H1 (cell line): ENCODE data around the gene PRR5. TPM values are rescaled to one million over a fixed set of nuclear protein-coding genes. Genes with fewer than 3 reads are reported as not detected.

Experiments used
- CTCF ChIA-PET: fragments of 300-600 bp; sonication (Branson Sonifier 250); formaldehyde crosslinking; loops from one replicate; lab custom pipeline; 2021; ENCODE audit not compliant: partially characterized antibody; lab: Charles Lee
- POLR2A ChIA-PET: fragments of 300-600 bp; sonication (Branson Sonifier 250); formaldehyde crosslinking; loops from one replicate; lab custom pipeline; 2021; ENCODE audit warnings: inconsistent platforms; ENCODE audit not compliant: partially characterized antibody; lab: Charles Lee
- DNase-seq, 2 experiments: peaks; one replicate each; pipeline versions ENCODE4 v3.0.0 to v3.0.0-alpha.2; 2010 to 2022; ENCODE audit warnings: low spot score in 2 of 2, low read depth in 1 of 2, mixed read lengths in 1 of 2
- FAIRE-seq: peaks from 2 replicates; lab custom pipeline; 2011; peaks lifted over from hg19 to GRCh38; lab: Jason Lieb, UNC
- H2AFZ ChIP-seq: 2 replicates; pipeline ENCODE4 v1.8.1; 2012; ENCODE audit warnings: low read length, inconsistent platforms
- H2AK5ac ChIP-seq: 2 replicates; pipeline ENCODE4 v1.6.1; 2013; ENCODE audit warnings: low read depth, low read length
- H2BK120ac ChIP-seq: replicated peaks from 2 replicates; pipeline ENCODE3; 2013; ENCODE audit warnings: low read depth, low read length, inconsistent platforms
- H2BK12ac ChIP-seq: 2 replicates; pipeline ENCODE4 v1.6.1; 2013; ENCODE audit warnings: low read depth, low read length
- H2BK15ac ChIP-seq: 2 replicates; pipeline ENCODE4 v1.6.1; 2013; ENCODE audit warnings: low read length
- H2BK20ac ChIP-seq: 2 replicates; pipeline ENCODE4 v1.6.1; 2013; ENCODE audit warnings: low read length
- H2BK5ac ChIP-seq: 2 replicates; pipeline ENCODE4 v1.6.1; 2013; ENCODE audit warnings: low read depth, low read length
- H3K14ac ChIP-seq: 2 replicates; pipeline ENCODE4 v1.6.1; 2013; ENCODE audit warnings: inconsistent platforms; ENCODE audit not compliant: insufficient read length
- H3K18ac ChIP-seq: 2 replicates; pipeline ENCODE4 v1.6.1; 2013; ENCODE audit warnings: low read length; ENCODE audit errors: extremely low read depth
- H3K23ac ChIP-seq: 2 replicates; pipeline ENCODE4 v1.6.1; 2013; ENCODE audit warnings: inconsistent platforms; ENCODE audit not compliant: insufficient read length
- H3K23me2 ChIP-seq: 2 replicates; pipeline ENCODE4 v1.6.1; 2013; ENCODE audit warnings: low read depth, low read length
- H3K27ac ChIP-seq: 2 replicates; pipeline ENCODE4 v1.6.1; 2011; ENCODE audit warnings: low read depth, low read length, inconsistent platforms
- H3K27me3 ChIP-seq, 4 experiments: replicated peaks in 1 of 4; 1 replicate in 1 of 4; 2 replicates in 3 of 4; pipeline versions ENCODE4 v1.6.1 to v1.8.1; 2011 to 2013; ENCODE audit warnings: low read length in 3 of 4, mild to moderate bottlenecking in 3 of 4, inconsistent platforms in 2 of 4, mixed read lengths in 2 of 4, moderate library complexity in 1 of 4; ENCODE audit not compliant: control insufficient read depth in 3 of 4, insufficient read depth in 3 of 4; ENCODE audit errors: extremely low read depth in 1 of 4
- H3K36me3 ChIP-seq, 4 experiments: 2 replicates each; pipeline versions ENCODE4 v1.6.1 to v1.8.1; 2011 to 2013; ENCODE audit warnings: mild to moderate bottlenecking in 4 of 4, low read length in 3 of 4, moderate library complexity in 2 of 4, control low read depth in 1 of 4, inconsistent platforms in 1 of 4; ENCODE audit not compliant: insufficient read depth in 4 of 4, control insufficient read depth in 2 of 4
- H3K4ac ChIP-seq: replicated peaks from 2 replicates; pipeline ENCODE3; 2013; ENCODE audit warnings: low read length, low read depth, mixed read lengths, inconsistent platforms; ENCODE audit not compliant: insufficient read length
- H3K4me1 ChIP-seq, 4 experiments: replicated peaks in 1 of 4; 1 replicate in 1 of 4; 2 replicates in 3 of 4; pipeline versions ENCODE4 v1.6.1 to v1.8.1; 2011 to 2013; ENCODE audit warnings: low read length in 3 of 4, inconsistent platforms in 2 of 4, mixed read lengths in 1 of 4; ENCODE audit not compliant: insufficient read depth in 4 of 4, control insufficient read depth in 3 of 4
- H3K4me2 ChIP-seq, 2 experiments: 2 replicates each; pipeline versions ENCODE4 v1.6.1 to v1.8.1; 2011 to 2013; ENCODE audit warnings: low read depth in 2 of 2, low read length in 2 of 2, control low read depth in 1 of 2, inconsistent platforms in 1 of 2, mild to moderate bottlenecking in 1 of 2; ENCODE audit not compliant: insufficient read depth in 1 of 2
- H3K4me3 ChIP-seq, 4 experiments: fragments of 200-600, 300-600 bp in 1 of 4; sonication (generic), shearing (Covaris generic), sonication (Bioruptor Twin) in 1 of 4; 2 replicates each; pipeline versions ENCODE4 v1.5.1 to v1.8.1; 2011 to 2016; ENCODE audit warnings: low read length in 4 of 4, low read depth in 3 of 4, control low read depth in 2 of 4, inconsistent platforms in 2 of 4, mild to moderate bottlenecking in 2 of 4, mixed read lengths in 1 of 4, moderate library complexity in 1 of 4; ENCODE audit not compliant: insufficient read depth in 2 of 4; ENCODE audit errors: extremely low read depth in 1 of 4
- H3K56ac ChIP-seq: replicated peaks from 2 replicates; pipeline ENCODE3; 2013; ENCODE audit warnings: low read depth, mild to moderate bottlenecking, mixed read lengths, low read length, inconsistent platforms; ENCODE audit not compliant: insufficient read length
- H3K79me1 ChIP-seq: 2 replicates; pipeline ENCODE4 v1.6.1; 2013; ENCODE audit warnings: low read depth, low read length, control low read depth
- H3K79me2 ChIP-seq, 2 experiments: 2 replicates each; pipeline versions ENCODE4 v1.6.1 to v1.8.1; 2012 to 2013; ENCODE audit warnings: low read length in 2 of 2, mild to moderate bottlenecking in 2 of 2, inconsistent platforms in 1 of 2; ENCODE audit not compliant: insufficient read depth in 2 of 2, control insufficient read depth in 1 of 2
- H3K9ac ChIP-seq, 4 experiments: replicated peaks in 1 of 4; 1 replicate in 1 of 4; 2 replicates in 3 of 4; pipeline versions ENCODE4 v1.6.1 to v1.8.1; 2011 to 2013; ENCODE audit warnings: low read depth in 3 of 4, low read length in 3 of 4, control low read depth in 2 of 4, mild to moderate bottlenecking in 2 of 4, moderate library complexity in 2 of 4, inconsistent platforms in 1 of 4; ENCODE audit errors: extremely low read depth in 1 of 4
- H3K9me3 ChIP-seq, 2 experiments: 2 replicates each; pipeline versions ENCODE4 v1.6.1 to v1.8.1; 2012 to 2013; ENCODE audit warnings: mild to moderate bottlenecking in 2 of 2, moderate library complexity in 2 of 2, control low read depth in 1 of 2, inconsistent platforms in 1 of 2, low read depth in 1 of 2, low read length in 1 of 2, mixed read lengths in 1 of 2; ENCODE audit not compliant: insufficient read depth in 2 of 2
- H4K20me1 ChIP-seq, 2 experiments: replicated peaks in 1 of 2; 2 replicates each; pipeline versions ENCODE3 to v1.8.1; 2011 to 2013; ENCODE audit warnings: inconsistent platforms in 2 of 2, low read length in 2 of 2, mild to moderate bottlenecking in 1 of 2; ENCODE audit not compliant: insufficient read depth in 2 of 2, control insufficient read depth in 1 of 2
- H4K5ac ChIP-seq: 2 replicates; pipeline ENCODE4 v1.6.1; 2013; ENCODE audit warnings: low read length, low read depth, mixed read lengths, inconsistent platforms; ENCODE audit not compliant: insufficient read length
- H4K8ac ChIP-seq: 2 replicates; pipeline ENCODE4 v1.8.0; 2013; ENCODE audit warnings: mild to moderate bottlenecking, moderate library complexity, low read length, inconsistent platforms; ENCODE audit not compliant: insufficient read depth; ENCODE audit errors: extremely low read depth
- H4K91ac ChIP-seq: replicated peaks from 2 replicates; pipeline ENCODE3; 2013; ENCODE audit warnings: low read length, mixed read lengths, inconsistent platforms; ENCODE audit not compliant: insufficient read length
- ASH2L ChIP-seq: fragments of 200-600, 300-600 bp; sonication (generic); IDR thresholded peaks from one replicate; pipeline ENCODE4 v1.7.1; 2017; ENCODE audit warnings: low read length
- ATF2 ChIP-seq: IDR thresholded peaks from 2 replicates; pipeline ENCODE4 v1.6.1; 2012; ENCODE audit warnings: low read length, inconsistent platforms
- CTBP2 ChIP-seq: IDR thresholded peaks from 2 replicates; pipeline ENCODE4 v1.7.0; 2011; ENCODE audit warnings: borderline replicate concordance, mild to moderate bottlenecking, moderate library complexity, mixed read lengths, low read length; ENCODE audit not compliant: insufficient read depth, insufficient read length
- EP300 ChIP-seq, 2 experiments: IDR thresholded peaks; 1 replicate in 1 of 2; 2 replicates in 1 of 2; pipeline ENCODE4 v1.6.1; 2011 to 2012; ENCODE audit warnings: low read depth in 2 of 2, low read length in 2 of 2, mild to moderate bottlenecking in 2 of 2, borderline replicate concordance in 1 of 2, inconsistent platforms in 1 of 2, moderate library complexity in 1 of 2
- GTF2F1 ChIP-seq: IDR thresholded peaks from 2 replicates; pipeline ENCODE4 v1.6.1; 2012; ENCODE audit warnings: low read depth, low read length, improper control_type of control experiment, borderline replicate concordance
- PHF8 ChIP-seq: fragments of 200-600 bp; sonication (generic); conservative IDR thresholded peaks from 2 replicates; pipeline ENCODE4 v1.7.1; 2012; ENCODE audit warnings: low read depth, mild to moderate bottlenecking, inconsistent platforms, low read length, moderate library complexity
- RBBP5 ChIP-seq: IDR thresholded peaks from 2 replicates; pipeline ENCODE4 v1.7.1; 2012; ENCODE audit warnings: low read depth, mild to moderate bottlenecking, inconsistent platforms, low read length, moderate library complexity, borderline replicate concordance
- SP1 ChIP-seq: IDR thresholded peaks from 2 replicates; pipeline ENCODE4 v1.6.1; 2011; ENCODE audit warnings: low read depth, low read length
- TEAD4 ChIP-seq: IDR thresholded peaks from 2 replicates; pipeline ENCODE4 v1.6.1; 2012; ENCODE audit warnings: low read depth, low read length, inconsistent platforms, mixed read lengths
- WGBS, 2 experiments: shearing (Covaris generic) in 1 of 2; methylation state at CpG; one replicate each; pipeline versions ENCODE4 v1.1.6 to v1.1.7; 2013 to 2015; ENCODE audit warnings: low lambda C conversion rate in 2 of 2, mixed read lengths in 2 of 2, inconsistent platforms in 1 of 2, low coverage in 1 of 2, missing lambda C conversion rate in 1 of 2; ENCODE audit not compliant: insufficient replicate concordance in 2 of 2, insufficient coverage in 1 of 2, insufficient read length in 1 of 2; ENCODE audit errors: extremely low coverage in 1 of 2, missing lambda C conversion rate in 1 of 2; 5-methylcytosine and 5-hydroxymethylcytosine counted together
- polyA plus RNA-seq, 7 experiments: library from polyadenylated mRNA; depleted of rRNA in 3 of 7; stranded (reverse) in 5 of 7; unstranded in 2 of 7; fragments of >200 nt in 5 of 7; fragments of 200-250 nt in 2 of 7; gene quantifications; 1 replicate in 5 of 7; 2 replicates in 1 of 7; 4 replicates in 1 of 7; pipeline versions ENCODE4 v1.2.1 to v1.2.3, GENCODE V29; 2011 to 2013; ENCODE audit warnings: missing spikeins in 2 of 7, mixed read lengths in 2 of 7
- total RNA-seq: library from RNA; stranded (reverse); fragmentation: NEBNext Ultra II Directional; extraction: Animal tissue kit (Norgen Biotek cat#: 25700); gene quantifications from 2 replicates; pipeline ENCODE4 v1.2.1, GENCODE V29; 2021

Gene PRR5
- total and polyA plus RNA-seq, 2 of the 8 experiments (the other 6 are each of a cell fraction or from before 2014, with no cell fraction given), result 16.5 to 25.7 TPM

- H3K79me1 ChIP-seq, result peaks cover 3% of the 10 kb centered on the region; the same call in 1 of the 2 replicates
- no peaks in the 10 kb centered on the region for H3K9me3 ChIP-seq
- peak overlapping the region; percentile 9 to 51 (median 30); a peak in 5 of 8 replicates for H3K4me3 ChIP-seq
- H2BK5ac ChIP-seq, result peak overlapping the region; percentile 15; the same call in 1 of the 2 replicates
- peaks cover 8 to 22% of the 10 kb centered on the region in 2 experiments for H4K20me1 ChIP-seq
- peak overlapping the region; percentile 36; the same call in 1 of the 2 replicates for H3K18ac ChIP-seq
- H2BK15ac ChIP-seq, result no peak overlapping the region
- no peak overlapping the region for H3K56ac ChIP-seq
- no peak overlapping the region for H3K4ac ChIP-seq
- no peak overlapping the region for H3K14ac ChIP-seq
- H2BK12ac ChIP-seq, result 0 out of 2 replicates have a peak overlapping the region, but pooled peaks have one; percentile 40
- H4K91ac ChIP-seq, result no peak overlapping the region
- no peak overlapping the region for H2AFZ ChIP-seq
- peak overlapping the region; percentile 63 to 86 for H3K4me2 ChIP-seq
- H2AK5ac ChIP-seq, result no peak overlapping the region
- H2BK20ac ChIP-seq, result no peak overlapping the region
- no peaks in the 10 kb centered on the region for H3K36me3 ChIP-seq
- H3K27me3 ChIP-seq, result peaks cover 0 to 7% (median 4%) of the 10 kb centered on the region in 4 experiments; a peak in 4 of 7 replicates
- TF ChIP-seq CTBP2 (peak; percentile 58), EP300 (IDR thresholded peaks at IDR 0.05; ENCODE audit: borderline replicate concordance in 1 of 2, low read depth in 2 of 2, low read length in 2 of 2) (no peak), SP1 (0 out of 2 replicates have a peak, but pooled peaks have one; percentile 25), RBBP5 (peak; percentile 14; the same call in 1 of the 2 replicates), PHF8 (no peak), TEAD4 (peak; percentile 43; the same call in 1 of the 2 replicates), ASH2L (peak; percentile 83), ATF2 (no peak), GTF2F1 (no peak)
- H3K27ac ChIP-seq, result no peak overlapping the region
- DNase-seq (no peak), FAIRE-seq (no peak)
- H3K23ac ChIP-seq, result no peak overlapping the region
- H4K8ac ChIP-seq, result no peak overlapping the region
- 22% methylated on average over 9 of the region's 9 CpGs; no CpG with 5 or more reads in 1 of the 2 experiments for WGBS, 2 experiments
- no peak overlapping the region for H2BK120ac ChIP-seq
- H3K9ac ChIP-seq, result peak overlapping the region in 1 of 4 experiments; percentile 9; a peak in 1 of 7 replicates
- peaks cover 5% of the 10 kb centered on the region for H3K23me2 ChIP-seq
- CTCF ChIA-PET, result interaction anchor here (0.6 to 1.5 kb wide), 5 partner anchors 21 to 330 kb away, joined by 3 to 4 read pairs (median 3); no protein-coding TSS in a partner anchor
- H3K79me2 ChIP-seq, result peaks cover 0 to 62% of the 10 kb centered on the region in 2 experiments; a peak in 2 of 4 replicates
- H4K5ac ChIP-seq, result no peak overlapping the region
- H3K4me1 ChIP-seq, result peaks cover 4 to 29% (median 19%) of the 10 kb centered on the region in 4 experiments
- POLR2A ChIA-PET, result interaction anchor here (1.6 to 2.8 kb wide), 2 partner anchors 9 to 39 kb away, joined by 4 to 9 read pairs; no protein-coding TSS in a partner anchor
Measured at GRCh38 chr22:44755956-44756361, 54.0 kb downstream of the PRR5 start.
